ENCODE measurements around the gene MTF2. TPM values are rescaled to one million over a fixed set of nuclear protein-coding genes. Genes with fewer than 3 reads are reported as not detected.
A peak's percentile ranks its signal among the peaks of the same experiment; 100 is the strongest.

Gene MTF2
- total and polyA plus RNA-seq, 9 of the 15 experiments (the other 6 are each of a cell fraction or from before 2014, with no cell fraction given): 29.3 to 124 (median 57.7) TPM

DNA sequence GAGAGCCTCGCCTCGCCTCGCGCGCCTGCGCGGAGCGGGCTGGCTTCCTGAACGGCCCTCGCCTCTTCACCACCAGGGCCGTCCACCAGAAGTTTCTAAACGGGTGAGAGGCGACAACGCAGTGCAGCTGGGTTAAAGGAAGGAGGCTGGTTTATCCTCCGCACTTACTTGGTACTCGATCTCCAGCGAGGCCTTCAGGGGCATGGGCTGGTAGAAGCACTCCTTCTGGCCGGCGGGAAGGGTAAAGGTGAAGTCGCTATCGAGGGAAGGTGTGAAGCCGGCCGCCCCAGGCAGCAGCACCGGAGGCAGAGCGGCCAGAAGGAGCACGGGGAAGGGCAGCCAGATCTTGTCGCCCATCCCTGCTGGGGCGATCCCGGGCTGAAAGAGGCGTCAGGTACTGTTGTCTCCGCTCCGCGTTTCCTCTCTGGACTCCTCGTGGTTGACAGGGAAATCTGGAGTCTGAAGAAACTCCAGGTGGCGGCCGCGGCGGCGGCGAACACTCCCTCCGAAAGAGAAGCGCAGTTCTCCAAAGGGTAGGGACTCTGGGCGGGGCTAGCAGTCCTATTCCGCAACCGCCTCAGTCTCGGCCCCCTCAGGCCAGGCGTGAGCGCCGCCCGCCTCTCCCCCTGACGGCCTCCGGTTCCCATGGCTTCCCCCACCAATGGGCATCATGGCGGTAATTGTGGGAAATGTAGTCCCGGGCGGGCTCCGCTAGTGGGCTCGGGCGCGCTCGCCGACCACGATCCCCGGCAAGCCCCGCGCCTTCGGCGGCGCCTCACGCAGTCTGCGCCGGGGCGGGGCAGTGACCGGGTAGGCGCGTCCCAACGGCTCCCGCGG is 101.0 kb downstream of the MTF2 start, which contains the start of gene TMED5 (continued):
- TF ChIP-seq, protein P1, sequence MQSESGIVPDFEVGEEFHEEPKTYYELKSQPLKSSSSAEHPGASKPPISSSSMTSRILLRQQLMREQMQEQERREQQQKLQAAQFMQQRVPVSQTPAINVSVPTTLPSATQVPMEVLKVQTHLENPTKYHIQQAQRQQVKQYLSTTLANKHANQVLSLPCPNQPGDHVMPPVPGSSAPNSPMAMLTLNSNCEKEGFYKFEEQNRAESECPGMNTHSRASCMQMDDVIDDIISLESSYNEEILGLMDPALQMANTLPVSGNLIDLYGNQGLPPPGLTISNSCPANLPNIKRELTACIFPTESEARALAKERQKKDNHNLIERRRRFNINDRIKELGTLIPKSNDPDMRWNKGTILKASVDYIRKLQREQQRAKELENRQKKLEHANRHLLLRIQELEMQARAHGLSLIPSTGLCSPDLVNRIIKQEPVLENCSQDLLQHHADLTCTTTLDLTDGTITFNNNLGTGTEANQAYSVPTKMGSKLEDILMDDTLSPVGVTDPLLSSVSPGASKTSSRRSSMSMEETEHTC (IDR thresholded peaks at IDR 0.05): no peak
- TF ChIP-seq ZNF324 (CRISPR knock-in tag; IDR thresholded peaks at IDR 0.05): no peak
- peak; percentile 97 to 98 for TF ChIP-seq NRF1 (conservative IDR thresholded peaks at IDR 0.05 in 1 of 2, IDR thresholded peaks at IDR 0.05 in 1 of 2)
- TF ChIP-seq TFAM (CRISPR knock-in tag; conservative IDR thresholded peaks at IDR 0.05): no peak
- no peak for TF ChIP-seq PHF21A (IDR thresholded peaks at IDR 0.05; ENCODE audit: borderline replicate concordance, low read depth)
- TF ChIP-seq ARNT (IDR thresholded peaks at IDR 0.05): no peak
- TF ChIP-seq ZNF551 (CRISPR knock-in tag; IDR thresholded peaks at IDR 0.05): no peak
- no peak for TF ChIP-seq ZNF347 (CRISPR knock-in tag; IDR thresholded peaks at IDR 0.05; ENCODE audit: low read depth)
- peak; percentile 92 for TF ChIP-seq CREM (IDR thresholded peaks at IDR 0.05; ENCODE audit: low read depth)
- TF ChIP-seq TEAD1 (CRISPR knock-in tag; IDR thresholded peaks at IDR 0.05): no peak; a peak in 1 of 4 replicates
- TF ChIP-seq GTF2B (IDR thresholded peaks at IDR 0.05; ENCODE audit: extremely low read depth, insufficient read length): no peak
- no peak for TF ChIP-seq BCL6 (CRISPR knock-in tag; IDR thresholded peaks at IDR 0.05)
- TF ChIP-seq ZZZ3 (IDR thresholded peaks at IDR 0.05): no peak
- peak; percentile 79 for TF ChIP-seq SAFB (IDR thresholded peaks at IDR 0.05; ENCODE audit: borderline replicate concordance, low read depth, low read length)
- TF ChIP-seq PTBP1 (IDR thresholded peaks at IDR 0.05; ENCODE audit: low read depth, low read length): no peak
- no peak for TF ChIP-seq ZNF175 (CRISPR knock-in tag; IDR thresholded peaks at IDR 0.05; ENCODE audit: low read depth)
- no peak for TF ChIP-seq MED1 (CRISPR knock-in tag; IDR thresholded peaks at IDR 0.05; ENCODE audit: borderline replicate concordance)
- no peak for TF ChIP-seq ZNF79 (CRISPR knock-in tag; IDR thresholded peaks at IDR 0.05; ENCODE audit: low read depth)
- no peak for TF ChIP-seq NFIX (CRISPR knock-in tag; IDR thresholded peaks at IDR 0.05; ENCODE audit: low read depth)
- no peak for TF ChIP-seq CHD4 (IDR thresholded peaks at IDR 0.05; ENCODE audit: insufficient read depth, insufficient replicate concordance, low read depth, low read length, poor library complexity, severe bottlenecking)
- TF ChIP-seq TRIM28 (IDR thresholded peaks at IDR 0.05): peak; percentile 30; the same call in 1 of the 2 replicates
- peak; percentile 75; the same call in 1 of the 2 replicates for TF ChIP-seq KAT7 (CRISPR knock-in tag; IDR thresholded peaks at IDR 0.05; ENCODE audit: borderline replicate concordance)
- no peak for TF ChIP-seq MECOM (CRISPR knock-in tag; IDR thresholded peaks at IDR 0.05)
- no peak for TF ChIP-seq HOXB6 (CRISPR knock-in tag; IDR thresholded peaks at IDR 0.05; ENCODE audit: borderline replicate concordance)
- TF ChIP-seq EP400 (IDR thresholded peaks at IDR 0.05): peak; percentile 62
- no peak for TF ChIP-seq RBM34 (IDR thresholded peaks at IDR 0.05; ENCODE audit: borderline replicate concordance, insufficient read depth, low read length)
- no peak for TF ChIP-seq SRSF1 (IDR thresholded peaks at IDR 0.05; ENCODE audit: low read depth, low read length)
- TF ChIP-seq CEBPB (tag; IDR thresholded peaks at IDR 0.05): peak; percentile 94
- TF ChIP-seq ZNF75A (CRISPR knock-in tag; IDR thresholded peaks at IDR 0.05): no peak
- TF ChIP-seq LEF1 (IDR thresholded peaks at IDR 0.05): no peak
- no peak for TF ChIP-seq ZNF133 (CRISPR knock-in tag; IDR thresholded peaks at IDR 0.05)

Measured in K562 (cell line).